EH (cell line): ENCODE results near the gene RGS4.

Experiments
- DNase-seq: peaks from one replicate; pipeline ENCODE4 v3.0.0-alpha.2; 2015; ENCODE audit warnings: low read depth

The RGS4 gene

DNA sequence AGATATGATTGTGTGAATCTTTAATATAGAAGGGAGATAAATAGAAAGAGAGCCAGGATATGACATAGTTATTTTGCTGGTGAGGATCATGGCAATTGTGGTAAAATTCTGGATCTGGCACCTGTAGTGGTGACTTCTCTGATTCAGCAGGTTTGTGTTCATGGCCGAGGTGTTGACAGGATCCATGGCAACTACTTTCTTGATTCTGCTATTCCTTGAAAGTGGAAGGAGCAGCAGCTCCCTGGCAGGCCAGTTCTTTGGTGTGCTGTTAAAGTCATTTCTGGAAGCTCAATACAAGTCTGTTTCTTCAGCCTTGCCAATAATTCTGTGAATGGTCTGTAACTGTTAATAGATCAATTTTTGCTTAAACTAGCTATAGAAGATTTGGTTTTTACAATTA is 33.4 kb downstream of the RGS4 start:
- no peak for DNase-seq

DNA sequence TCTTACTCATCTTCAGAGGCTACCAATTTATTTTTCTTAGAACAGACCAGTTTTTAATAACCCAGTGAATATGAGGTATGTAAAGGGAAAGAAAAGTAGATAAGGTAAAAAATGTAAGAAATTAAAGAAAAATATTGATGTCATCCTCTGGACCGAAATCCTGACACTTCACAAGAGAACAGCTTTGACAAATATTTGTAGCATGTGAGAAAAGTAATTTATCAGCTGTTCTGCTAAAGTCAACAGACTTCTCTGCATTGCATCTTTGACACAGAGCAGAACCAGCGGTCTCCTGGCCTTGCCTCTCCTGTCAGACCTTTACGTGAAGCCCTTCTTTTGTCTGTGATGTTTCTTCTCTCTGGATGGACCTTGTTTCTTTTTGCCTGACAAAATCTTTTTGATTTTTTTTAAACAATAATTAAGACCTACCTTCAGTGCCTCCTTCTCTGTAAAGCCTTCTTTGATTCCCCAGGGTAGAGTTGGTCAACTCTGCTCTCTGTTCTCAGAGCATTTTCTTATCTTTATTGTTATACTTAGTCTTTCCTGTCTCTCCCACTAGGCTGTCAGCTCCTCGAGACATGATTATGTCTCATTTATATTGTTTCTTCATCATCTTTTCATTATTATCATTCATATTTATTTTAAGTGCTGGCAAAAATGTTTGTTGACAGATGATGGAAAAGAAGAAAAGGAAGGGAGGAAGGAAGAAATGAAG is 35.4 kb downstream of the RGS4 start:
- DNase-seq, result peak; percentile 51

DNA sequence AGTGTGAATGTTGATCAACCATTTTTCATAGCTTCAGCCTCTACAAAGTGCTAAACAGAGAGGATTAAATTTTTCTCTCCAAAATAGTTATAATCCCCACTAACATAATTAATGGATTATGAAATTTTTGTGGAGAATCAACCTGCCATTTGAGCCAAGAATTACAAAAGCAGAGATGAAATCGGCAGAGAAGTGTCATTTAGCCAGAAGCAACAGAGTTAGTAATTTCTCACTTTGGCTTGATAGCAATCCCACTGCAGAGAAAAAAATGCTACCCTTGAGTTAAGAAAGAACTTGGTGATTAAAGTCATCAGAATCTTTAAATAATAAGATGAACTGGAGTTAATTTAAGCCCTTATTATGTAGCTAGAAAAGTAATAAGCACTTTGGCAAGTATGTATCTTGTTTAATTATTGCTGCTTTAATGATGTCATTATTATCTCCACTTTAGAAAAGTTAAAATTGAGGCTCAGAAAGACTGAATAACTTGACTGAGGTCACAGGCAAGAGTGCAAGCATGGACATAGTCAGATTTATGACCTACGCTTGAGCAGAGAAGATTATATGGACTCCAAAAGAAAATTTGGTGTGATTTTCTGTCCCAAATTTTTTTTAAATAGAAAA is 37.3 kb downstream of the RGS4 start:
- DNase-seq, result no peak

DNA sequence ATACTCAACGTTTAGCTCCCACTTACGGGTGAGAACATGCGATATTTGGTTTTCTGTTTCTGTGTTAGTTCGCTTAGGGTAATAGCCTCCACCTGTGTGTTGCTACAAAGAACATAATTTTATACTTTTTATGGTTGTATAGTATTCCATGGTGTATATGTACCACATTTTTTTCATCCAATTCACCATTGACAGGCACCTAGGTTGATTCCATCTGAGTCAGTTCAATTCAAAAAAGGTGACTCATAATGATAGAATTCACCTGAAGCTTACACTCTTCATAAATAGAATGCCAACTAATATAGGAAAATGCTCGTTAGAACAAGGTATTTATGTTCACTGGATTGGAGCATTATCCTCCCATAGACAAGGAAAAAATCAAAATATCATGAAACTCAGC is 38.5 kb downstream of the RGS4 start:
- no peak for DNase-seq

DNA sequence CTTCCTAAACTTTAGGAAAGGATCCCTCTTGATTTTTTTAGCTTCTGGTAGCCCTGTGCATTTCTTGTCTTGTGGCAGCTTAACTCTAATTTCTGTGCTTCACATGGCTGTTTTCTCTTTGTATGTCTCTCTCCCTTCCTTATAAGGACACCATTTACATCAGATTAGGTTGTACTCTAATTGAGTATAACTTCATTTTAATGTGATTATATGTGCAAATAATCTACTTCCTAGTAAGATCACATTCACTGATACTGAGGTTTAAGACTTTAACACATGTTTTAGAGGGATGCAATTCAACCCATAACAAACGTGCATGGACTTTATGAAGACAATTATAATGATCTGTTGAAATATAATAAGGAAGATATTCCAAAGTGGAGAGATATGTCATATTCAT is 46.7 kb downstream of the RGS4 start:
- no peak for DNase-seq

DNA sequence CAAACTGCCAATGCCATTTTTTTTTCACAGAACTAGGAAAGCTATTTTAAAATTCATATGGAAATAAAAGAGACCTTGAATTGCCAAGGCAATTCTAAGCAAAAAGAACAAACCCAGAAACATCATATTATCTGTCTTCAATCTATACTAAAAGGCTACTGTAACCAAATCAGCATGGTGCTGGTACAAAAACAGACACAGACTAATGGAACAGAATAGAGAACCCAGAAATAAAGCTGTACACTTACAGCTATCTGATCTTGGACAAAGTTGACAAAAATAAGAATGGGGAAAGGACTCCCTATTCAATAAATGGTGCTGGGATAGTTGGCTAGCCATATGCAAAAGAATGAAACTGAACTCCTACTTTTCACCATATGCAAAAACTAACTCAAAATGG is 50.5 kb downstream of the RGS4 start:
- DNase-seq, result no peak

DNA sequence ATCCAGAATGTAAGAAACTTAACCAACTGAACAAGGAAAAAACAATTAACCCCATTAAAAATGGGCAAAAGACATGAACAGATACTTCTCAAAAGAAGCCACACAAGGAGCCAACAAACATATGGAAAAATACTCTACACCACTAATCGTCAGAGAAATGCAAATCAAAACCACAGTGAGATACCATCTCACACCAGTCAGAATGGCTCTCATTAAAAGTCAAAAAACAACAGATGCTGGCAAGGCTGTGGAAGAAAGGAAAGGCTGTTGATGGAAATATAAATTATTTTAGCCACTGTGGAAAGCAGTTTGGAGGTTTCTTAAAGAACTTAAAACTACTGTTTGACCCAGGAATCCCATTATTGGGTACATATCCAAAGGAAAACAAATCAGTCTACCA is 51.2 kb downstream of the RGS4 start:
- DNase-seq, result peak; percentile 42

DNA sequence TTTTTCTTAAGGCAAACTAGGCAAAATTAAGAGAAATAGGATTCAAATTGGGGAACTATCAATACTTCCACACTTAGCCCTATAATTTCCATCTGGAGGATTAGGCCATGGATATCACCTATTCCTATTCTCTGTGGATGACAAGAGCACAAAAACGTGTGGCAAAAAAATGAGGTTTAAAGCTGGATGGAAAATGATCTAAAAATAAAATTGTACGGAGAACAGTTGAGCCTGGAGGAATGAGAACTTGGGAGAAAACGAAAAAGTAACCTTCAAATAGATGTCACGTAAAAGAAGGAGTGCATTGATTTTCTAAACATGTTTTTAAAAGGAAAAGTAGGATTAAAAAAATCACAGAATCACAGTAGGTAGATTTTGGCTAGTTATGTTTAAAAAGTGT is 55.7 kb downstream of the RGS4 start:
- no peak for DNase-seq
